GM12891 (cell line): ENCODE data around the gene EXOC3.

Experiments
- DNase-seq: peaks from one replicate; pipeline ENCODE4 v3.0.0; 2011; ENCODE audit warnings: low spot score; ENCODE audit not compliant: insufficient read length
- FAIRE-seq: peaks from 2 replicates; lab custom pipeline; 2011; peaks lifted over from hg19 to GRCh38; lab: Jason Lieb, UNC
- PAX5 ChIP-seq: IDR thresholded peaks from 2 replicates; pipeline ENCODE4 v1.6.1; 2011; ENCODE audit warnings: low read length, moderate library complexity, mild to moderate bottlenecking; ENCODE audit not compliant: insufficient read depth, severe bottlenecking
- POLR2A ChIP-seq: IDR thresholded peaks from 2 replicates; pipeline ENCODE4 v1.6.1; 2011; ENCODE audit warnings: low read depth, low read length, control low read depth
- POLR2AphosphoS5 ChIP-seq: IDR thresholded peaks from 2 replicates; pipeline ENCODE4 v1.6.1; 2011; ENCODE audit warnings: low read depth, low read length, control low read depth
- POU2F2 ChIP-seq: IDR thresholded peaks from 2 replicates; pipeline ENCODE4 v1.6.1; 2011; ENCODE audit warnings: low read depth, mild to moderate bottlenecking, control low read depth, low read length, moderate library complexity
- SPI1 ChIP-seq: IDR thresholded peaks from 2 replicates; pipeline ENCODE4 v1.6.1; 2011; ENCODE audit warnings: low read depth, low read length, control low read depth
- TAF1 ChIP-seq: IDR thresholded peaks from 2 replicates; pipeline ENCODE4 v1.6.1; 2011; ENCODE audit warnings: low read depth, low read length, control low read depth

The EXOC3 gene

DNA sequence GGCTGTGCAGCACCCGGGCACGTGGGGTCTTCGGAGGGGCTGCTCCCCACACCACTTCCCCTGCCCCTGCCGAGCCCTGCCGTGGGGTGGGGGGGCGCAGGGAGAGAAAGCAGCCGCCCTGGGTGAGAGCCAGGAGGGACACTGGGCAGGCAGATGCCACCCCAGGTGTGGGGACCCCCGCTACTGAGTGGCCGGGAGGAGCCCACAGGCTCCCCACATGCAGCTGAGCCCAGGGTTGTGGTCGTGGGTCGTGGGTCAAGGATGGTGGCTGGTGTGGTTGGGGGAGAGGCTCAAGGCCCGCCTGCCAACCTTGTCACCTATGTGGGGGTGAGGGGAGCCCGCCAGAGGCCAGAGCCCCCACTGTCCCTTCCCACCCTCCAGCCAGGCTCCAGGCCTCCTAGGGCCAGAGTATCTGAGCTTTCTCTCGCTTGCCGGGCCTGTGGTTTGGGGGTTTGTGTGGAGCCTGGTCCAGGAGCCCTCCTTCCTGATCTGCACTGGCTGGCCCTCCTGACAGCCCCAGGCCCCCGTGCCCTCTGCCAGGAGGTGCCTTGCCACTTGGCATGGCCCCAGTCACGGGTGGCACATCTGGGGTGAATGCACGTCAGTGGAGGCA, 35.5 kb downstream of the EXOC3 start:
- TF ChIP-seq PAX5 (no peak), POLR2AphosphoS5 (no peak), SPI1 (no peak), TAF1 (no peak), POLR2A (no peak)
- no peak for FAIRE-seq

DNA sequence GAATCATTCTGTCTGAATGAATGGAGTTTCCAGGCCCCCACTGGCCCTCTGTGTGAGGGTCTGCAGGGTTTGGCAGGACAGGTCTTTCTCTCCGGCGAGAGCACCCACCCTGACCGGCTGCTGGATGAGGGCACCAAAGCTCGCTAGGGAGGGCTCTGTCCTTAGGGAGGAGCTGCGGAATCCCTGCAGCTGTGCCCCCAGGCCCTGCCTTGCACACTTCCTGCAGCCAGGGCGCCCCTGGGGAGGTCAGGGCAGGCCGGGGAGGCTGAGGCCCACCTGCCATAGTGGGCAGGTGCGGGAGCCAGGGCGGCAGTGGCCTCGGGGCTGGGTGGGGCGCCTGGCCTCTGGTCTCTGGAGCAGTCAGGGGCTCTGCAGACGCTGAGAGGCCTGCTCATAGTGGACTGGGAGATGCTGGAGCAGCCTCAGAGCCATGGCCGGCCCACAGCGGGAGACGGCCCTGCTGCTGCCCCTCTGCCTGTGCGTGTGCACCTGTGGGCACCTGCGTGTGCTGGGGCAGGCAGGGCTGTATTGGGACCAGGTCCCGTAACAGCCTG, 36.1 kb downstream of the EXOC3 start:
- FAIRE-seq, result no peak
- no peak for TF ChIP-seq SPI1
- no peak for TF ChIP-seq PAX5

More for the DNA sequence above, 35.5 kb downstream of the EXOC3 start:
- DNase-seq, result no peak

DNA sequence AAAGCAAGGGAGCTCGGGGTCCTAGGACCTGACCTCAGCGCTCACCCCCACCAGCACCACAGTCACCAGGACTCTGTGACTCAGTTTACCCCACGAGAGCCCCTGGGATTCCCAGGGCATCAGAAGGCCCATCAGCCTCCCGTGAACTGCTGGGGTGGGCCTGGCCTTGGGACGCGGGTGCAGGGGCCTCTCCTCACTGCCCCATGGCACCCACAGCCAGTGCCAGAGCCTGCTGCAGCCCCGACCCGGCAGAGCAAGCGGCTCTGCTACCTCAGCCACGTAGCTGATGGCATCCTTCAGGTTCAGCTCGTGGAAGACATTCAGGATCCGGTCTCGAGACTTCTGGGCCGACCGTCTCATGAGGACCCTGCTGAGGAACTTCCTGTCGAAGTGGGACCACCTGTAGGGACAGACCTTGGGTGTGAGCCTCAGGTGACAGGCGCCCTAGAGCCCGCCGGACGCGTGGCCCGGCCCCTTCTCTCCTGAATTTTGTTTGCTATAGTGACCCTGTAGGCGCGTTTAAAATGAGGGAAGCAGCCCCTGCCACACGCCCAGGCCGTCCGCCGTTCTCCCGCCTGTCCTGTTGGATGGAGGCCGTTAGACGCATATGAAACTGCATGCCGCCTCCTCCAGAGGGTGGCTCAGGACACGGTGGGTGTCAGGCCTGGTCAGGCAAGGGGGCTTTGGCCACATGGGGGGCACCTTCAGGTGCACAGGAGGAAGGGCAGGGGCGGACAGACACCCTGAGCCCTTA, 36.8 kb downstream of the EXOC3 start:
- no peak for TF ChIP-seq SPI1
- no peak for TF ChIP-seq POLR2A
- no peak for TF ChIP-seq POLR2AphosphoS5
- no peak for TF ChIP-seq TAF1
- TF ChIP-seq POU2F2, result no peak
- no peak for TF ChIP-seq PAX5
- no peak for DNase-seq
- FAIRE-seq, result no peak

More for the DNA sequence above, 36.1 kb downstream of the EXOC3 start:
- DNase-seq, result no peak

DNA sequence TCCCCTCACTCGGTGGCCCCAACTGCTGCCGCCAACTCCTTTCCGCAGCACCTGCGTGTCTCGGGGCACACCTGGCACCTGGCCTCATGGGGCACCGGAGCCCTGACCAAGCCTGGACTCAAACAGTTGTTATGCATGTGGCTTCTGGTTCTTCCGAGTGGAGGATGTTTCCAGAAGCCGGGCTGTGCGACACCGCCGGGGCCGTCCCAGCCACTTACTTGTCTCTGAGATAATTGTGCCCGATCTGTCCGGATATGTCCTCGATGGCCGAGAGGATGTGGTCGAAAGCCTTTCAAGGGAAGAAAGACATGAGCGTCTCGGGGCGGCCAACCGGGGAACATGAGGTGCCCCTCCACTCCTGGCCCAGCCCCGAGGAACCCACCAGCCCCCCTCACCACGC, 38.4 kb downstream of the EXOC3 start:
- DNase-seq (no peak), FAIRE-seq (no peak)
- TF ChIP-seq SPI1, result no peak
- no peak for TF ChIP-seq POU2F2
- TF ChIP-seq POLR2AphosphoS5, result no peak
- TF ChIP-seq PAX5, result no peak
- TF ChIP-seq POLR2A, result no peak
- TF ChIP-seq TAF1, result no peak

DNA sequence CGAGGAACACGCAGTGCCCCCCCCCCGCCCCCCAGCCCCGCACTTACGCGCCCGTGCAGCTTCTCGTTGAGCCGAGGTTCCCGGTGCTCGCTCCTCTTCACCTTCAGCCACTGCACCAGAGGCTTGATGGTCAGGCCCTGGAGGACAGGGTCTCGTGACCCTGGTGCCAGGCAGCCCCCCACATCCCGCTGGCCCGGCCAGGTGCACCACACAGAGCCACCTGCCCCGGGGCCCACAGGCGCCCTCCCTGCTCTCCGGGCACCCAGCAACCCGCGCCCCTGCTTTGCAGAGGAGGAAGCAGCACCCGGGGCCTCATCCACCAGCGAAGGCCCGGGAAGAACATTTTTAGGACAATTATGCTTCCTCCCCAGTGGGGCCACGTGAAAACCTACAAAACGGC, 39.0 kb downstream of the EXOC3 start:
- FAIRE-seq, result no peak
- TF ChIP-seq TAF1, result no peak
- TF ChIP-seq POLR2A, result no peak
- no peak for TF ChIP-seq POU2F2
- no peak for TF ChIP-seq SPI1
- no peak for TF ChIP-seq POLR2AphosphoS5
- TF ChIP-seq PAX5, result no peak
- DNase-seq, result no peak

DNA sequence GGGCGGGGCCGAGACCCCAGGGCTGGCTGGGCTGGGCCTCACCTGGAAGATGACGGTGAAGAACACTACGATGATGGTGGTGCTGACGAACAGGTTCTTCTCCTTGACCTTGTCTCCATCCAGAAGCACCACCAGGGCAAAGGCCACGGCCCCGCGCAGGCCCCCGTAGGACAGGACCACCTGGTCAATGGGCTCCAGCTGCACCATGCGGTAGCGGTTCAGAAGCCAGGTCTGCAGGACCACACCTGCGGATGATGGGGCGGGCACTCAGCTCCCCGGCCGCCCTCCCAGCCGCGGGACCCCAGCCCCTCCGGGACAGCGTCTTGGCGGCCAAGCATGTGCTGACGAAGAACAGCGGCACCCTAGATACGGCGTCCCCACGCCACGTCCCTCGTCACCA, 39.5 kb downstream of the EXOC3 start:
- DNase-seq (no peak), FAIRE-seq (no peak)
- TF ChIP-seq POLR2A (no peak), SPI1 (no peak), PAX5 (no peak), POU2F2 (no peak), TAF1 (no peak), POLR2AphosphoS5 (no peak)

DNA sequence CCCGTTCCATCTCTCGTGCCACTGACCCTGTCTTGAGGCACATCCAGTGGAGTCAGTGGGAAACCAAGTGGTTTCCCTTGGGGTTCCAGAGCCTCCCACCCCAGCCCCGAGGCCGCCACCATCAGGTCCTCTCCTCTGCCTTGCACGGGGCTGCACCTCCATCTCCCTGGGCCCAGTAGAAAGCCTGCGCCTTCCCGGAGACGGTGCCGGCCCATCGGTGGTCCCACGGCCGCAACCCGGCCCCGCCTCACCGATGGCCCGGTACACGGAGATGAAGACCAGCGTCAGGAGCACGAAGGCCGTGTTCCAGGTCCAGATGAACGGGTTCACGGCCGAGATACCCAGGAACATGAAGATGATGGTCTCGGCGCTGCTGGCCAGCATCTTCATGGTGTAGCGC, 40.0 kb downstream of the EXOC3 start:
- no peak for TF ChIP-seq SPI1
- no peak for TF ChIP-seq POLR2A
- TF ChIP-seq TAF1, result no peak
- TF ChIP-seq POLR2AphosphoS5, result no peak
- no peak for TF ChIP-seq POU2F2
- no peak for TF ChIP-seq PAX5
- FAIRE-seq, result no peak
- DNase-seq, result no peak

DNA sequence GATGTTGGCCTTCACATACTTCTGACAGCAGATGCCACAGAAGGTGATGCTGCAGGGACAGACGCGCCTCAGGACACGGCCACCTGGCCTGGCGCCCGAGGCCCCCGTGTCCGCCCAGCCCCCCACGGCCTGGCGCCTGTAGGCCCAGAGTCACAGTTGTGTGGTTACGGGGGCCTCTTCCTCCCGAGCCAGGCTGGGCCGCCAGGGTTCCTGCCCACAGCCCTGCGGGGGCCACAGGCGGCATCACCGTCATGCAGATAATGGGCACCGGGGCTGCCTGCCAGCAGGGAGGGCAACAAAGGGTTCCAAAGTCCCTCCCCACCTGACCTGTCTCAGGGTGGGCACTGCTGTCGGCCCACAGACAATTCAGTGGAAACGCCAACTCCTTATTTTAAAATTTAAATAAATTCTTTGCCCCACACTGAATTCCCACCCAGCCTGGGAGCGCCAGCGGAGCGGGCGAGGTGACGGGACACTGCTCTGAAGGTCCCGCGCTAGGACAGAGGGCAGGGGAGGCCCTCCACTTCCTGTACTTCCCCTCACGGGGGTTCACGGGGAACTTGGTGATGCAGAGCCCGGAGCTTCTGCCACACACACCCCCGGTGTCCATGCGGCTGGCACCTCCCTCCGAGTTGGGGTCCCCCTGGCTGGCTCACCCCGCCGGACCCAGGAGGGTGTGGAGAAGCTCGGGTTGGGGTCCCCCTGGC, 40.6 kb downstream of the EXOC3 start:
- DNase-seq (no peak), FAIRE-seq (no peak)
- TF ChIP-seq POLR2A (no peak), TAF1 (no peak), PAX5 (no peak), POU2F2 (no peak), SPI1 (no peak), POLR2AphosphoS5 (no peak)

DNA sequence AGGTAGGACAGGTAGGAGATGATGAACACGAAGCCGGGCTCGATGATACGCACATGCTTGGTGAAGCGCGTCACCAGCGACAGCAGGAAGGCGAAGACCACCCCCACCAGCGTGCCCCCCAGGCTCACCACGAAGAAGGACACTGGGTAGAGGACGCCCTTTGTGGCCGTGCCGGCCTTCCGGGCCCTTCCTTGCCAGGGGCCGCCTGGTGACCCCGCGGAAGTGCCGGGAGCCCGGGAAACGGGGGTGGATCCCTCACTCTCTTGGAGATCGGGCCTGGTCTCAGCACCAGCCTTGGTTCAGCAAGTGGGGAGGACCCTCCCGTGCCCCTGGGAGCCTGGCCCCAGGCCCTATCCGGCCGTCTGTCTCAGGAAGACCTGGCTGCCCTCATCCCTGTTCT, 41.6 kb downstream of the EXOC3 start:
- TF ChIP-seq TAF1, result no peak
- no peak for TF ChIP-seq SPI1
- TF ChIP-seq POLR2A, result no peak
- TF ChIP-seq POU2F2, result no peak
- no peak for TF ChIP-seq POLR2AphosphoS5
- TF ChIP-seq PAX5, result no peak
- FAIRE-seq (no peak), DNase-seq (no peak)
